ENCODE data around the gene DCTD.
"Not testable (repeated sequence)": the region's sequence is repeated elsewhere in the genome, so short reads cannot be mapped to it uniquely, and the experiment has no call there.

Gene DCTD

DNA sequence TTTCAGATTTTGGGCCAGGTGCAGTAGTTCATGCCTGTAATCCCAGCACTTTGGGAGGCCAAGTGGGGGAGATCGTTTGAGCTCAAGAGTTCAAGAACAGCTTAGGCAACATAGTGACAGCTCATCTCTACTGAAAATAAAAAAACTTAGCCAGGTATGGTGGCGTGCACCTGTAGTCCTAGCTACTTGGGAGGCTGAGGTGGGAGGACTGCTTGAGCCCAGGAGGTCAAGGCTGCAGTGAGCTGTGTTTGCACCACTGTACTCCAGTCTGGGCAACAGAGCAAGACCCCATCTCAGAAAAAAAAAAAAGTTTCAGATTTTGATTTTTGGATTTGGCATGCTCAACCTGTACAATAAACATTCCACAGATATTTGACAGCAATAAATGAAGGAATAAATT, 17.2 kb downstream of the DCTD start:
- not testable (repeated sequence) for H3K27me3 ChIP-seq (ENCODE audit: control insufficient read depth, insufficient read depth, low read length); H3K4me3 ChIP-seq (ENCODE audit: low read length); H3K36me3 ChIP-seq (ENCODE audit: control insufficient read depth, insufficient read depth, low read length); H3K9ac ChIP-seq (ENCODE audit: low read length); H3K9me3 ChIP-seq (ENCODE audit: control insufficient read depth, low read length)
- H3K4me1 ChIP-seq (ENCODE audit: control insufficient read depth, insufficient read depth, low read length) = peaks cover 13% of the 10 kb centered on the region

DNA sequence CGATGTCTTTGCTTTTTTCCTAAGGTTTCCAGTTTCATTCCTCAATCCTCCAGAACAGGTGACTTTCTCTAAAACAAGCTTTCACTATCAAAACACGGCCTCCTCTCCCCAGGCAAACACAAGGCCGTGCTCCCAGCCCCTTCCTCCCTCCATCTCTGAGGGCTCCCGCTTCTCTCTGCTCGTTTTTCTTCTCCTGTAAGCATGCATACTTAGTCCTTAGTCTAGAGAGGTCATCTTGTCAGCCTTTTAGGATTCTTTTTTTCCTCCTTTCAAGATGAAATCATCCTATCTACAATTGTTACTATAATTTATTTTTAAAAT, 18.7 kb downstream of the DCTD start:
- Histone ChIP-seq H3K9ac (ENCODE audit: low read length) (no peak overlapping the region), H3K9me3 (ENCODE audit: control insufficient read depth, low read length) (no peaks in the 10 kb centered on the region), H3K4me1 (ENCODE audit: control insufficient read depth, insufficient read depth, low read length) (peaks cover 13% of the 10 kb centered on the region), H3K36me3 (ENCODE audit: control insufficient read depth, insufficient read depth, low read length) (peaks cover under 1% of the 10 kb centered on the region), H3K27me3 (ENCODE audit: control insufficient read depth, insufficient read depth, low read length) (no peaks in the 10 kb centered on the region), H3K4me3 (ENCODE audit: low read length) (no peak overlapping the region)

DNA sequence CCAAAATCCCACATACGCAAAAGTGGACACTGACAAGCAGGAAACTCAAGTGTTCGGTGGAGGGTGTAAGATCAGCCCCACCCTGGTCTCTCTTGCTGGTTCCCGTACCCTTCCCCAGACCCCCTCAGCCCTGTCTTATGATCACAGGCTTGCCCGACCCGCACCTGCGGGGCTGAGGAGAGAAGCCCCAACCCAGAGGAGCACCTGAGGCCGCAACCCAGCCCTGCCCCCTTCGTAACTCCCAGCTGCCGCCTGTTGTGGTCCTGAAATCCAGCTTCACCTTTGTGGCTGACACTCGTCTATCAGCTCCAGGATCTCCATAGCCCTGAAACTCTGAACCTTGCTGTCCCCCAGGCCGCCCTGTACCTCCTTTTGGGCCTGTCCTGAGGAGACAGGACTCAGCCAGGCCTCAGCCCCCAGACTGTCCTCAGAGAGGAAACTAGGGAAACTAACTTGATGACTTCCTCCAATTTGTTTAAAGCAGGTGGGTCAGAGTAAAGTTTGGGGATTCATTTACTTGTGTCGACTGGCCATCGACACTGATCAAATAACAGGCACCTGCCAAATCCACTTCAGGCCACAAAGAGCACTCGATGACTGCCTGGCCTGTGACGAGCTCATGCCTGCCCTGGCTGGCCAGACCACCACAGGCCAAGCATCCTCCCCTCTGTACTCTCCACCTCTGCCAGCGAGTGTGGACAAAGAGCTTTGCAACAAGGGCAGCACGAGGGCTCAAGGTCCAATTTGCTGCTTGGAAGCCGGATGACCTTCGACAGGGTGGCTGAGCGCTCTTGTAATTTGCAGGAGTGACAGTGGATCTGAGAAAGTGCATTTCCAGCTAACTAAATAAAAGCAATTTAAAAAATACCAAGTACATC, 19.3 kb downstream of the DCTD start:
- Histone ChIP-seq H3K36me3 (ENCODE audit: control insufficient read depth, insufficient read depth, low read length) (peaks cover 5% of the 10 kb centered on the region), H3K27me3 (ENCODE audit: control insufficient read depth, insufficient read depth, low read length) (no peaks in the 10 kb centered on the region), H3K4me3 (ENCODE audit: low read length) (no peak overlapping the region), H3K4me1 (ENCODE audit: control insufficient read depth, insufficient read depth, low read length) (peaks cover 13% of the 10 kb centered on the region), H3K9ac (ENCODE audit: low read length) (no peak overlapping the region), H3K9me3 (ENCODE audit: control insufficient read depth, low read length) (no peaks in the 10 kb centered on the region)

DNA sequence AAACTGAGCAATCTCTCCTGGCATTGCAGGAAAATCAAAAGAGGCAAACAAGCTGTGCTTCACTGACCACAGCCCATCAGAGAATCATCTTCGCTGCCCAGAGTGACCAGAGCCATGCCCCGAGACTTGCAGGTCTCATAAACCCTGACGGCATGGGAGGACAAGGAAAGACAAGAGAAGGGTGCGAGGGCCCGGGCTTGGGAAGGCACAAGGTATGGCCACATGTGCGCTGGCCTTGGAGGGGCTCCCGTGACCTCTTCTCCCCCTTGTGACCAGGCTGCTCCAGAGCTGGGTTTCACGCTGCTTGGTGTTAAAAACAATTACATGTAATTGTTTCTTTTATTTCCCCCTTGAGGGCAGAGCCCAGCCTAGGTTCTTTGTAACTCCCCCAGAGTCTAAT, 20.8 kb downstream of the DCTD start:
- peaks cover 5% of the 10 kb centered on the region for H3K36me3 ChIP-seq (ENCODE audit: control insufficient read depth, insufficient read depth, low read length)
- peaks cover 13% of the 10 kb centered on the region for H3K4me1 ChIP-seq (ENCODE audit: control insufficient read depth, insufficient read depth, low read length)
- H3K4me3 ChIP-seq (ENCODE audit: low read length) = no peak overlapping the region
- no peaks in the 10 kb centered on the region for H3K9me3 ChIP-seq (ENCODE audit: control insufficient read depth, low read length)
- H3K27me3 ChIP-seq (ENCODE audit: control insufficient read depth, insufficient read depth, low read length) = no peaks in the 10 kb centered on the region
- no peak overlapping the region for H3K9ac ChIP-seq (ENCODE audit: low read length)

DNA sequence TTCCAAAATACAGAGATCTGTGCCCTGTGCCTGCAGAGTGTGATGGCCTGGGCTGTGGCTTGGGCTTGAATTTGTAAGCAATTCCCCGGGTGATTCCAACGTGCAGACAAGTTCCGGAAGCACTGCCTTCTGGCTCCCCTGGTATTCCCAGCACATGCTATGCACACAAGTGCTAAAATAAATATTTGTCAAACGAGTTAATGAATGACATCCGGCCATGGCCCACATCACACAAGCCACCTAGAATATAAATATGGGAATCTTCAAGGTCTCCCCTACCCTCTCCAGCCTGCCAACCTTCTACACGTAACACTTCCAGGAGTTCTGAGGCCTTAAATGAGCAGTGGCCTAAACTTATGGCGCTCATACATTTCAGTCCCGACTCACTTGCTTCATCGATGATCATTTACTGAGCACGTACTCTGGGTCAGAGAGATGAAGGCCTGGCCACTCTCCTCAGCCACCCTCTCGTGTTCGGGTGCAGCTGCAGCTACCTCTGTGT, 21.3 kb downstream of the DCTD start:
- Histone ChIP-seq H3K27me3 (ENCODE audit: control insufficient read depth, insufficient read depth, low read length) (no peaks in the 10 kb centered on the region), H3K9ac (ENCODE audit: low read length) (no peak overlapping the region), H3K4me1 (ENCODE audit: control insufficient read depth, insufficient read depth, low read length) (peaks cover 13% of the 10 kb centered on the region), H3K4me3 (ENCODE audit: low read length) (no peak overlapping the region), H3K36me3 (ENCODE audit: control insufficient read depth, insufficient read depth, low read length) (peaks cover 5% of the 10 kb centered on the region), H3K9me3 (ENCODE audit: control insufficient read depth, low read length) (no peaks in the 10 kb centered on the region)

DNA sequence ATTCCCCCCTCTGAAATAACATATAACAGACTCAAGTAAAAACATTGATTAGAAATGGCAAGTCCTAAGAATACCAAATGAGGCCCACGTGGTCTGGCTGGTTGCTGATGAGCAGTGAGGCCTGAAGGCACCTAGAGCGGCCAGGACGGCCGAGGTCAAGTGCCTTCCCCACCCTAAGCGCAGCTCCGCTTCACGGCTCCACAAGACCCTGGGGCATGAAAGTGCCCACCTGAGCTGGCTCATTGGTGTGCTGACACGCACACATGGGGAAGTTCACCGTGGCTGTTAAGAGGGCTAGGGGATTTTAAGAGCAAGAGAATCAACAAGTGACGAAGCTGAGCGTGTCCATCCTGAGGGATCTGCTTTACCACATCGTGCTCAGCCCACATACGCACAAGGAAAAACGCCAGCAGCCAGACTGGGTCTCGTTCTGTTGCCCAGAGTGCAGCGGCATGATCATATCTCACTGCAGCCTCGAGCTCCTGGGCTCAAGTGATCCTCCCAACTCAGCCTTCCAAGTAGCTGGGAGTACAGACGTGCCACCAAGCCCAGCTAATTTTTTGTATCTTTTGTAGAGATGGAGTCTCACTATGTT, 22.4 kb downstream of the DCTD start:
- Histone ChIP-seq H3K36me3 (ENCODE audit: control insufficient read depth, insufficient read depth, low read length) (peaks cover 5% of the 10 kb centered on the region), H3K4me3 (ENCODE audit: low read length) (no peak overlapping the region), H3K9me3 (ENCODE audit: control insufficient read depth, low read length) (no peaks in the 10 kb centered on the region), H3K4me1 (ENCODE audit: control insufficient read depth, insufficient read depth, low read length) (peaks cover 13% of the 10 kb centered on the region), H3K9ac (ENCODE audit: low read length) (no peak overlapping the region), H3K27me3 (ENCODE audit: control insufficient read depth, insufficient read depth, low read length) (no peaks in the 10 kb centered on the region)

DNA sequence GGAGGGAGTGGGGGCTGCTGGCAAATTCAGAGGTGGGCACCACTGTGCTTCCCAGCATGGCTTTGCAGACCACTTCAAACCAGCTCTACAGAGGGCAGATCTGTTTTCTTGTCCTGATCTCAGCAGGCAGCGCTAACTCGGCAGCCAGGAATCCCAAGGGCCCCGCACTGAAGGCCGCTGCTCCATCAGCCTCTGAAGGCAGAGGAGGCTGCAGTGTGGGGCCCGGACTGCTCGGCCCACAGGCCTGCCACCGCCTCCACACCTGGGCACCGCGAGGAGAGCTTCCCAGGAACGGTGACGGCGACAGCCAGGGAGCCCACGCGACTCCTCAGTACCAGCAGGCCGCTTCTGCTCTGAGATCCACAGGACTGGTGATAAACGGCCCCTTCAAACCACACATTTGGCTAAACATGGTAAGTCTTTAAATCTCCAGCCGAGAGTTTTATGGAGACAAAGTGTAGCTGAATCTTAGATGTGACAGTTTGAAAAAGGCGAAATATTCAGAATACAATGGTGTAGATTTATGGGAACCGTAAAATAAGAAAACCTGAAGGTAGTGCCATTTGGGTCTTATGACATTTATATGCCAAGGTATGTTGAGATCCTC, 23.6 kb downstream of the DCTD start:
- Histone ChIP-seq H3K4me1 (ENCODE audit: control insufficient read depth, insufficient read depth, low read length) (peaks cover 13% of the 10 kb centered on the region), H3K27me3 (ENCODE audit: control insufficient read depth, insufficient read depth, low read length) (no peaks in the 10 kb centered on the region), H3K4me3 (ENCODE audit: low read length) (no peak overlapping the region), H3K9me3 (ENCODE audit: control insufficient read depth, low read length) (no peaks in the 10 kb centered on the region), H3K9ac (ENCODE audit: low read length) (no peak overlapping the region), H3K36me3 (ENCODE audit: control insufficient read depth, insufficient read depth, low read length) (peaks cover 5% of the 10 kb centered on the region)

DNA sequence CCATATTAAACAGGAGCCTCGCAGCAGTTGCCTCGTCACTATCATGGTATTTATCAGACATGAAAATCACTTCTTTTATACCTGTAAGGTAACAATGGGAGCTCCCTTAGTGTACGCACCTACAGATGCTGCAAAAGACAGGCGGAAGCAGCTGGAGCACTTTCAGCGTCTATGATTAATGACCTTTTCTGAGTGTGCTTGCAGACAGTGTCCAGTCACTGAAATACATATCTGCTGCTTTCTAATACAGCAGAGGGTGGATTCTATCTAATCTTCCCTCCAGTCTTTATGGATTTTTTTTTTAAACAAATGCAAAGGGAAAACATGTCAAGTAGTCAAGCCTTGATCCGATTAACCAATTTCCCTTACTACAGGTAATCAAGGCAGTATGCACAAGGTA, 24.1 kb downstream of the DCTD start:
- Histone ChIP-seq H3K27me3 (ENCODE audit: control insufficient read depth, insufficient read depth, low read length) (no peaks in the 10 kb centered on the region), H3K4me1 (ENCODE audit: control insufficient read depth, insufficient read depth, low read length) (peaks cover 13% of the 10 kb centered on the region), H3K4me3 (ENCODE audit: low read length) (no peak overlapping the region), H3K36me3 (ENCODE audit: control insufficient read depth, insufficient read depth, low read length) (peaks cover 5% of the 10 kb centered on the region), H3K9ac (ENCODE audit: low read length) (no peak overlapping the region), H3K9me3 (ENCODE audit: control insufficient read depth, low read length) (no peaks in the 10 kb centered on the region)

DNA sequence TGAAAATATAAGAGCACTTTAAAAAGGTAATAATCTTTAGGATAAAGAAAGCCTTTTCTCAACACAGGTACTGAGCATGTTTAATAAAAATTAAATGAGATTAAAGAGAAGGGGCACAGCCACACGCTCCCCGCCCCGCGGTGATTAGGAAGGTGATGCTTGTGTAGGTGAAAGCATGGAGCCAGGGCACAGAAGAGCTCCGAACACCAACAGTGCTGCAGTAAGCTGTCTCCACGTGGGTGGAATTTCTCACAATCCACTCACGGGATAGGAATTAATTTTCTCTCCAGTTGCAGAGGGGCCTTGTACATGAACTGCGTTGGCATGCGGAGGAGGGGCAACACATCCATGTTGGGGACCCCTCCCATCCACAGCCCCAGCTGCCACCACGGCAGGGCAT, 27.0 kb downstream of the DCTD start:
- no peak overlapping the region for H3K4me3 ChIP-seq (ENCODE audit: low read length)
- H3K36me3 ChIP-seq (ENCODE audit: control insufficient read depth, insufficient read depth, low read length) = peaks cover 5% of the 10 kb centered on the region
- no peaks in the 10 kb centered on the region for H3K27me3 ChIP-seq (ENCODE audit: control insufficient read depth, insufficient read depth, low read length)

DNA sequence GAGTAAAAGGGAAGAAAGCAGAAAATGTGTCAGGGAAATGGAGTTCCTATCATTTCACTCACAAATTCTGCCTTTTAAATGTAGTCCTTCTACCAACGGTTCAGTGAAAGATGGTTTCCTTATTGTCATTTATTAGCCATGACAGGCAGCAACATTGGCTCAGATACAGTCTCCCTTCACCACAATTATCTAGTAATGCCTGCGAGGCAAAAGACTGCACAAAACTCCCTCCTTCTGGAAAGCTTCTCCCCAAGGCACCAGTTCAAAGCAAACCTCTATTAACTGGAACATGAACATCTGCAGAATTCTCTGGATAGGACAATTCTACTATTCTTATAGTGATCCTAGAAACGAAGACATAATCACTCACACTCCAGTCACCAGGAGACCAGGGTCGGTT, 28.3 kb downstream of the DCTD start:
- Histone ChIP-seq H3K4me1 (ENCODE audit: control insufficient read depth, insufficient read depth, low read length) (no peaks in the 10 kb centered on the region), H3K36me3 (ENCODE audit: control insufficient read depth, insufficient read depth, low read length) (peaks cover 5% of the 10 kb centered on the region), H3K9me3 (ENCODE audit: control insufficient read depth, low read length) (no peaks in the 10 kb centered on the region), H3K4me3 (ENCODE audit: low read length) (no peak overlapping the region), H3K27me3 (ENCODE audit: control insufficient read depth, insufficient read depth, low read length) (no peaks in the 10 kb centered on the region), H3K9ac (ENCODE audit: low read length) (no peak overlapping the region)

More for the DNA sequence above, 27.0 kb downstream of the DCTD start:
- Histone ChIP-seq H3K9ac (ENCODE audit: low read length) (no peak overlapping the region), H3K9me3 (ENCODE audit: control insufficient read depth, low read length) (no peaks in the 10 kb centered on the region), H3K4me1 (ENCODE audit: control insufficient read depth, insufficient read depth, low read length) (peaks cover under 1% of the 10 kb centered on the region)

DNA sequence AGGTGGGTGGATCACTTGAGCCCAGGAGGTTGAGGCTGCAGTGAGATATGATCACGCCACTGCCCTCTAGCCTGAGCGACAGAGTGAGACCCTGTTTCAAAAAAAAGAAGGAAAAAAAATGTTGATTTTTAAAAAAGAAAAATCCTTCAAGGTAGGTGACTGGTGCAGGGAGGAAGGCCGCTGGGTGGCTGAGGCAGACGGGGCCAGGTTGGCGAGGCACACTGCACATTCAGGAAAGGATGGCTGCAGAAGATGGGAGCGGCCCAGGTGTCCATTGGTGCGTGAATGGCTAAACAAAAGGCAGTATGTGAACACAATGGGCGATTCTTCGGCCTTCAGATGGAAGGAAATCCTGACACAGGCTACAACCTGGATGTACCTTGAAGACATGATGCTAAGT, 30.4 kb downstream of the DCTD start:
- Histone ChIP-seq H3K4me1 (ENCODE audit: control insufficient read depth, insufficient read depth, low read length) (no peaks in the 10 kb centered on the region), H3K9me3 (ENCODE audit: control insufficient read depth, low read length) (no peaks in the 10 kb centered on the region), H3K27me3 (ENCODE audit: control insufficient read depth, insufficient read depth, low read length) (no peaks in the 10 kb centered on the region), H3K36me3 (ENCODE audit: control insufficient read depth, insufficient read depth, low read length) (no peaks in the 10 kb centered on the region), H3K4me3 (ENCODE audit: low read length) (no peak overlapping the region), H3K9ac (ENCODE audit: low read length) (no peak overlapping the region)

DNA sequence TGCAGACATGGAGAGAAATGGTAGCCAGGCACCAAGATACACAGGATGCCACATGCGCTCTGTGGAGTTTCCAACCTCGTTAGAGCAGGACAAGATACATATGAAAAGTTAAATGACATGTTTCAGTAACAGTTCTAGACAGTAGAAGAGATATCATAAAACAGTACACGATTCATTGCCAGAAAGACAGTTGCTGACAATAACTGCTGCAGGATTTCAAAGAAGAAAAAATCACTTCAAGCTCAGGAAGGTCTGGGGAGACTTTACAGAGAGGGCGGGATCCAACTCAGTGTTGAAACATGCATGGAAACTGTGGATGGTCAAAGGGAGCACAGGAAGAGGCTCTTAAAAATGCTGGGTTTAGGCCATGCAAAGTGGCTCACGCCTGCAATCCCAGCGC, 31.0 kb downstream of the DCTD start:
- Histone ChIP-seq H3K36me3 (ENCODE audit: control insufficient read depth, insufficient read depth, low read length) (no peaks in the 10 kb centered on the region), H3K27me3 (ENCODE audit: control insufficient read depth, insufficient read depth, low read length) (no peaks in the 10 kb centered on the region), H3K4me3 (ENCODE audit: low read length) (no peak overlapping the region), H3K9me3 (ENCODE audit: control insufficient read depth, low read length) (no peaks in the 10 kb centered on the region), H3K9ac (ENCODE audit: low read length) (no peak overlapping the region), H3K4me1 (ENCODE audit: control insufficient read depth, insufficient read depth, low read length) (peaks cover under 1% of the 10 kb centered on the region)

All from mucosa of stomach (tissue), 1 donor.